Activated T-cell treated with anti-CD3 and anti-CD28 coated beads, Interleukin-2, amount 50 U/mL, for 4 hours (primary cell): ENCODE measurements around the gene ZNF397. TPM values are rescaled to one million over a fixed set of nuclear protein-coding genes. Genes with fewer than 3 reads are reported as not detected.
A peak's percentile ranks its signal among the peaks of the same experiment; 100 is the strongest.

Experiments
- ATAC-seq, 2 donors: fragments of 200-7000 bp; cut with Tn5 transposase; one replicate each; pipeline ENCODE4 v1.10.0; 2021
- DNase-seq: peaks from one replicate; pipeline ENCODE4 v3.0.0-alpha.2; 2020
- H3K27me3 Mint-ChIP-seq: one replicate; pipeline ENCODE4 v1.8.0; 2021; ENCODE audit warnings: low read depth, mixed read lengths
- H3K36me3 Mint-ChIP-seq: one replicate; pipeline ENCODE4 v1.8.0; 2022; ENCODE audit warnings: mixed read lengths; ENCODE audit not compliant: insufficient read depth
- H3K4me1 Mint-ChIP-seq: one replicate; pipeline ENCODE4 v1.8.0; 2021; ENCODE audit warnings: low read depth, mixed read lengths
- H3K4me3 Mint-ChIP-seq: one replicate; pipeline ENCODE4 v1.8.0; 2021; ENCODE audit warnings: mild to moderate bottlenecking, moderate library complexity, mixed read lengths
- H3K9me3 Mint-ChIP-seq: one replicate; pipeline ENCODE4 v1.8.0; 2021; ENCODE audit warnings: mixed read lengths
- total RNA-seq, 3 donors: library from RNA; stranded (reverse); gene quantifications; one replicate each; pipeline ENCODE4 v1.2.1, GENCODE V29; 2021

The ZNF397 gene
- total RNA-seq, 3 donors from 2014 or later, result 14.3 to 14.9 (median 14.8) TPM

DNA sequence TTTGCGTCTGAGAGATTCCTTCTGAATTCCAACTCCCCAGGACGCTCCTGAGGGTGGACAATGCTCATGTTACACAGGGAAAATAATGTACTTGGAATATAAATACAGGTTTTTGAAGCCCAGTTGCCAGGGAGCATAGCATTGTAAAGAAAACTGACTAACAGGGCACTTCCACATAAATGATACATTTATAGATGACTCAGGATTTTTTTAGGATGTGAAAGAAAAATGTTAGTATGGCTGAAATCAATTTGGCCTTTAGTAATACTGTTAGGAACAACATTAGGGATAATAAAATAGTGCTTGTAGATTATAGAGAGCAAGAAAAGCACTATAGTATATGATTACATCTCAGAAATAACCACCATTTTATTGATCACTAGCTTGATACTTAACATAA is 23.6 kb downstream of the ZNF397 start:
- Mint-ChIP-seq H3K4me3 (no peak overlapping the region), H3K27me3 (no peaks in the 10 kb centered on the region), H3K4me1 (peaks cover 27% of the 10 kb centered on the region), H3K36me3 (peaks cover 23% of the 10 kb centered on the region), H3K9me3 (peaks cover 6% of the 10 kb centered on the region)
- no peak for ATAC-seq
- DNase-seq, result no peak

DNA sequence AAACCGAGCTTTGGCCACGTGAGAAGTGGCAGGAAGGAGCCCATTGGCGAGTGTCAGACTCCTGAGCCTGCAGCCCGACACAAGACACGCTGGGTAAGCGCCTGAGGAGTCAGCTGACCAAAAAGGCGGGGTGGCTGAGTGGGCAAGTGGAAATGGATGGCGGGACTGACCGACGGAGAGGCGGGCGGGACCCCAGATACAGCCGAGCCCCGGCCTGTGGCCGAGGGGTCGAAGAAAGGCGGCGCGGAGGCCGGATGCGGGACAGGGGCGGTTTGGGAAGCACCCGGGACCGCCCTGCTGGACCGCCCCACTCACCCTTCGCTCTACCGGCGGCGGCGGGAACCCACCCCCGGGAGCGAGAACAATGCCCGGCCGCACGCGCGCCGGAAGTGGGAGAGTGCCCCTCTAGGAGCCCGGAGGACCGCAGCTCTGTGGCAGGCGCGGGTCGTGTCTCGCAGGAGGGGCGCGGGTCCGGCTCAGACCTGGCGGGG is 26.4 kb downstream of the ZNF397 start:
- Mint-ChIP-seq H3K4me1 (peaks cover 27% of the 10 kb centered on the region), H3K36me3 (peaks cover 12% of the 10 kb centered on the region), H3K9me3 (peaks cover 6% of the 10 kb centered on the region), H3K4me3 (peak overlapping the region; percentile 86), H3K27me3 (no peaks in the 10 kb centered on the region)
- DNase-seq (peak; percentile 70), ATAC-seq (peak; percentile 90 to 91)

DNA sequence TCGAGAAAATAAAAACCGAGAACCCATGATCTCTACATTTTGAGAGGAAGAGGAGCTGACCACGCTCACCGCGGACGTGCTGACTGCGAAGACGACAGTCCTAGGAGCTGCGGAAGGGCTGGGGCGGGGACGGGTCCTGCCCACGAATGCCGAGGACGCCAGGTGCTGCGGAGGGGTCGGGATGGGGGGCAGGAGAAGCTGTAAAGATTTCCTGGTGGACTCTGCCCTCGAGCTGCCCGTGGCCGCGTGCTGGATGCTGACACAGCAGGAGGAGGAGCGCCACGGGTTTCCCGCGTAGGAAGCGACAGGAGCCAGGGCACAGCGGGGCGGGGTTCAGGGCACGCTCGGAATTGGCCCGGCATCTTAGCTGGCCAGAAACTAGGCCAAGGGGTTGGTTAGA is 27.0 kb downstream of the ZNF397 start:
- peak; percentile 15 for DNase-seq
- Mint-ChIP-seq H3K4me1 (peaks cover 27% of the 10 kb centered on the region), H3K36me3 (peaks cover 7% of the 10 kb centered on the region), H3K9me3 (peaks cover 6% of the 10 kb centered on the region), H3K27me3 (no peaks in the 10 kb centered on the region), H3K4me3 (peak overlapping the region; percentile 86)
- ATAC-seq, result no peak

DNA sequence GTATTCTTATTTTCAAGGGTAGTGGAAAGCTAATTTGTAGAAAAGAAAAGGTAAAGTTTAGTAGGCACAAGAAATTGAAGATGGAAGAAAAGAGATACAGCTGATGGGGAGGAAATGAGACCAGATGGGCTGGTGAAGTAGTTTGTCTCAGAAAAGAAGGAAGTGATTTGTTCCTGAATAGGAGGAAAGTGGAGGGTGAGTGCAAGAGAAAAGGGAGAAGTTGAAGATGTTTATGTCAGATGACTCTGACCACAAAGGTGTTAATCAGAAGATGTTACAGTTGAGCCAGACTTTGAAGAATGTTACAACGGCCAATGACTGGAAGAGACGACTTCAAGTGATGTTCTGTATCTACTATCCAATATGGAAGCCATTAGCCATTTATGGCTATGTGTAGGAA is 28.0 kb downstream of the ZNF397 start:
- no peaks in the 10 kb centered on the region for H3K27me3 Mint-ChIP-seq
- peak overlapping the region; percentile 86 for H3K4me3 Mint-ChIP-seq
- DNase-seq, result no peak

DNA sequence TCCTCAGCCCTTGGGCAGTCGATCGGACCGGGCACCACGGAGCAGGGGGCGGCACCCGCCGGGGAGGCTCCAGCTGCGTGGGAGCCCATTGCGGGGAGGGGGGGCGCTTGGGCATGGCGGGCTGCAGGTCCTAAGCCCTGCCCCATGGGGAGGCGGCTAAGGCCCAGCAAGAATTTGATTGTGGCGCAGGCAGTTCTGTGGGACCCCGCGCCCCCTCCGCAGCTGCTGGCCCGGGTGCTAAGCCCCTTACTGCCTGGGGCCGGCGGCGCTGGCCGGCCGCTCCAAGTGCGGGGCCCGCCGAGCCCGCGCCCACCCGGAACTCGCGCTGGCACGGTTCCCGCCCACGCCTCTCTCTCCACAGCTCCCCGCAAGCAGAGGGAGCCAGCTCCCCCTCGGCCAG is 30.8 kb downstream of the ZNF397 start:
- Mint-ChIP-seq H3K4me3 (no peak overlapping the region), H3K27me3 (no peaks in the 10 kb centered on the region), H3K4me1 (peaks cover 17% of the 10 kb centered on the region), H3K9me3 (peaks cover 6% of the 10 kb centered on the region), H3K36me3 (peaks cover 3% of the 10 kb centered on the region)
- DNase-seq, result no peak
- ATAC-seq, result no peak

More for the DNA sequence above, 28.0 kb downstream of the ZNF397 start:
- peaks cover 6% of the 10 kb centered on the region for H3K36me3 Mint-ChIP-seq
- H3K4me1 Mint-ChIP-seq, result peaks cover 27% of the 10 kb centered on the region
- ATAC-seq, result no peak
- H3K9me3 Mint-ChIP-seq, result peaks cover 6% of the 10 kb centered on the region

DNA sequence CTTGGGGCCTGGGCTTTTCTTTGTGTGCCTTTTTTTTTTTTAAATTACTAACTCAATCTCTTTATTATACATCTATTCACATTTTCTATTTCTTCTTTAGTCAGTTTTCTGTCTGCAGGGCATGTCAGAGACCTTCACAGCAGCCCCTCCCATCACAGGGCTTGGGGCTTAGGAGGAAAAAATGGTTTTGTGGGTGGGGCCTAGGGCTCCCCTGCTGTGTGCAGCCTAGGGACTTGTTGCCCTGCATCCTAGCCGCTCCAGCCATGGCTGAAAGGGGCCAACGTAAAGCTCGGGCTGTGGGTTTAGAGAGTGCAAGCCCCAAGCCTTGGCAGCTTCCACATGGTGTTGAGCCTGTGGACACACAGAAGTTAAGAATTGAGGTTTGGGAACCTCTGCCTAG is 35.4 kb downstream of the ZNF397 start:
- no peak for ATAC-seq
- peaks cover 6% of the 10 kb centered on the region for H3K36me3 Mint-ChIP-seq

DNA sequence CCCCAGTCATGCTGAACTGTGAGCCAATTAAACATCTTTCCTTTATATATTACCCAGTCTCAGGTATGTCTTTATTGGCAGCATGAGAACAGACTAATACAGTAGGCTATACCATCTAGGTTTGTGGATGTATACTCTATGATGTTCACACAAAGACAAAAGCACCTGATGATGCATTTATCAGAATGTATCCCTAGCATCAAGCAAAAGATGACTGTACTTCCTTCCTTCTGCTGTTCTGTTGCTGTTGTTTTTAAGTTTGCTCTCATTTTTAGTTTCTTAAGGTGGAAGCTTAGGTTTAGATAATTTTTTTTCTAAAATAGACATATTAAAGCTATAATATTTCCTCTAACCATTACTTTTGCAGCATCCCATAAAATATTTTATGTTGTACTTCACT is 36.8 kb downstream of the ZNF397 start:
- peaks cover 8% of the 10 kb centered on the region for H3K4me1 Mint-ChIP-seq
- H3K9me3 Mint-ChIP-seq, result peaks cover 5% of the 10 kb centered on the region
- no peak overlapping the region for H3K4me3 Mint-ChIP-seq
- ATAC-seq (peak in 1 of 2 donors; percentile 52), DNase-seq (no peak)
- no peaks in the 10 kb centered on the region for H3K27me3 Mint-ChIP-seq
- H3K36me3 Mint-ChIP-seq, result peaks cover 8% of the 10 kb centered on the region

More for the DNA sequence above, 35.4 kb downstream of the ZNF397 start:
- no peak overlapping the region for H3K4me3 Mint-ChIP-seq
- H3K27me3 Mint-ChIP-seq, result no peaks in the 10 kb centered on the region
- H3K9me3 Mint-ChIP-seq, result peaks cover 5% of the 10 kb centered on the region
- H3K4me1 Mint-ChIP-seq, result peaks cover 8% of the 10 kb centered on the region
- DNase-seq, result no peak

DNA sequence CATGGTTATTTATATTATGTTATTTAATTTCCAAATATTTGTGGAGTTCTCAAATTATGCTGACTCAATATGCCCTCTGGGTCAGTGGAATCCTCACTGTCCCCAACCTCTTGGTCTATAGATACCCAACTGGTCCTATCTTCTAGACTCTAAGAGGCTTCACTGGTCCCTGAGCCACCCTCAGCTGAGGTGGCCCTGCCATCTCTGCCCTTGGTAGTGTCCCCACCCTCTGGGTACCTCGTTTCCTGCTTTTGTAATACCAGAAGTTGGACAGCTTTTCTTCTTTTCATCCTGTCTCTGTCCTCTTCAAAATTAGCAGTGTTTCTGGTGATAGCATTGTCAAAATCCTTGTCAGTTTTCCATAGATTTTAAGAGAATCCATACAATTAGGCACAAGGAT is 37.3 kb downstream of the ZNF397 start:
- ATAC-seq, result no peak
- no peak for DNase-seq
- no peak overlapping the region for H3K4me3 Mint-ChIP-seq
- peaks cover 5% of the 10 kb centered on the region for H3K9me3 Mint-ChIP-seq
- peaks cover 11% of the 10 kb centered on the region for H3K36me3 Mint-ChIP-seq
- H3K4me1 Mint-ChIP-seq, result peaks cover 8% of the 10 kb centered on the region
- H3K27me3 Mint-ChIP-seq, result no peaks in the 10 kb centered on the region

DNA sequence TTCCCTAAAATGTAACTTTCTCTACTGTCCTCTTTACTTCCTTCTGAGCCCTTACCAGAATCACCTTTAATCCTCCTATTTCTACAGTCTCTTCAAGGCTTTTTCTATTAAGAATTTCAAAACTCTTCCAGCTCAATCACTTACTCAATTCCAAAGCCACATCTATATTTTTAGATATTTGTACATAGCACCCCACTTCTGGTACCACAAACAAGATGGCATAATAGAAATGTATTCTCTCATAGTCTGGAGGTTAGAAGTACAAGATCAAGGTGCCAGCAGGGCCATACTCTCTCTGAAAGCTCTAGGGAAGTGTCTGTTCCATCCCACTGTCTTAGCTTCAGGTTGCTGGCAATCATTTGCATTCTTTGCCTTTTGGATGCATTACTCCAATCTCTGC is 38.1 kb downstream of the ZNF397 start:
- Mint-ChIP-seq H3K4me1 (peaks cover 8% of the 10 kb centered on the region), H3K27me3 (no peaks in the 10 kb centered on the region), H3K36me3 (peaks cover 13% of the 10 kb centered on the region), H3K4me3 (no peak overlapping the region), H3K9me3 (peaks cover 5% of the 10 kb centered on the region)
- no peak for DNase-seq
- ATAC-seq, result no peak

DNA sequence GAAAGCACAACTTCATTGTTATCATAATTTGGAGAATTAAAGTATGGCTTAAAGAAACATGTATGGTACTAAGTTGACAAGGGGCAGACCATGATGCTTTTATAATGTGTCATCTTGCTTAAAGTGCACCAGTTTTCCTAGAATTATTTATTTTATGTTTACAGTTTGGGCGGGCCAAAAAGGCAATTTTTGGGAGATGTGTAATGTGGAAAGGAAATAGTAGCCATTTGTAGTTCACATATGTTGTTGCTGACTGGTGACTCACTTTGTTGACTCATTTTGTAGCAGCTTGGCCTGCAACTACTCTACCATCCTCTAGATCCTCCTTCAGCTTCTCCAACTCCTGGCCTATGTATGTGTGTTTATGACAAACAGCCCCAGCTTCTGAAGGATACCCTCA is 41.5 kb downstream of the ZNF397 start:
- Mint-ChIP-seq H3K9me3 (peaks cover 5% of the 10 kb centered on the region), H3K4me3 (no peak overlapping the region), H3K36me3 (peaks cover 13% of the 10 kb centered on the region), H3K4me1 (peaks cover 8% of the 10 kb centered on the region), H3K27me3 (no peaks in the 10 kb centered on the region)
- ATAC-seq (no peak), DNase-seq (no peak)

DNA sequence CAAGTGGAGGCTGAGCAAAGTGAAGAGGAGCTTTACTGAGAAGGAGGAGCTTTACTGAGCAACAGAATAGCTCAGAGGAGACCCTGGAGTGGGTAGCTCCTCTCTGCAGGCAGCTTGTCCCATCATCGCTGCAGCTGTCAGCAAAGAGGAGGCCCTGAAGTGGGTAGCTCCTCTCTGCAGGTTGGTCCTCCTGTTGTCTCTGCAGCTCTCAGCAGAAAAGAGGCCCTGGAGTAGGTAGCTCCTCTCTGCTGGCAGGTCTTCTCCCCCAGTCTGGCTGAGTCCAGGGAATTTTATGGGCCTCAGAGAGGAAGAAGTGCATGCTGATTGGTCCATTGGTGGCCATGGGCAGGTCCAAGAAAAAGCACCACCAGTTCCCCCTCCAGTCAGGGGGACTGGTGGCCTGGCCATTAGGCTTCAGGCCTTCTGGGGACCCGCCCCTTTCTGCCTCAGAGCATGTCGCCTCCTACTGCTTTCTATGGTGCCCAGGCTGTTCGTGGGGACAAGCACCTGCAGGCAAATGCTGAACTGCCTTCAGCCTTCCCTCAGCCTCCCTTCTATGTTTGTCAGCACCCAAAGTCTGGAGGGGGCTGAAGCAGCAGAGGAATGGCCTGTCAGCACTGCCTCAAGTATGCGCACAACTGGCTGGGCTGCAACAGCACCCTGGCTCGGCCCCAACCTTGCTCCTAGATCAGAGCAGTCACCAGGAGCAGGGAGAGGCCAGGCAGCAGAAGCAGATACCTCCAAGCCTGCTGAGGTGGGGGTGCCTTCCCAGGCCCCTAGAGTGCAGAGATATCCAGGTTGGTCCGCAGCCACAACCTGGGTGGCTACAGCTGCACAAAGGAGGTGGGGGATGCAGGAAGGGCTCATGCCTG is 43.3 kb downstream of the ZNF397 start:
- ATAC-seq (no peak), DNase-seq (no peak)
- peaks cover 12% of the 10 kb centered on the region for H3K4me1 Mint-ChIP-seq
- no peak overlapping the region for H3K4me3 Mint-ChIP-seq
- H3K27me3 Mint-ChIP-seq, result no peaks in the 10 kb centered on the region
- peaks cover 3% of the 10 kb centered on the region for H3K9me3 Mint-ChIP-seq
- H3K36me3 Mint-ChIP-seq, result peaks cover 11% of the 10 kb centered on the region

DNA sequence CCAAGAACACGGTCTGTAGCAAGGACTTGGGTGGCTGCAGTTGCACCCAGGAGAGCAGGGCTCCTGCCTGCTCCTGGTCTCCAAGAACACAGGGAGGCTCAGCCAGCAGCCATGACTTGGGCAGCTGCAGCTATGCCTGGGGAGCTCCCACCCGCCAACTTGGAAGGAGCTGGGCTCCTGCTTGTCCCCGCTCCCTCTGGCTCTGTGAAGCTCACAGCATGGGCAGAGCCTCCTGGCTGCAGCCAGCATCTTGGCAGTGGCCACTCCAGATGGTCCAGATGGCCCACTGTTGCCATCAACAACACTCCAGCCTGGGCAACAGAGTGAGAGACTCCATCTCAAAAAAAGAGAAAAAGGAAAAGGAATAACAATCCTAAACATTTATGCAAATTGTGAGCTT is 44.0 kb downstream of the ZNF397 start:
- H3K4me3 Mint-ChIP-seq, result no peak overlapping the region
- ATAC-seq (no peak), DNase-seq (no peak)
- H3K27me3 Mint-ChIP-seq, result no peaks in the 10 kb centered on the region
- peaks cover 19% of the 10 kb centered on the region for H3K4me1 Mint-ChIP-seq
- no peaks in the 10 kb centered on the region for H3K9me3 Mint-ChIP-seq
- H3K36me3 Mint-ChIP-seq, result peaks cover 9% of the 10 kb centered on the region

DNA sequence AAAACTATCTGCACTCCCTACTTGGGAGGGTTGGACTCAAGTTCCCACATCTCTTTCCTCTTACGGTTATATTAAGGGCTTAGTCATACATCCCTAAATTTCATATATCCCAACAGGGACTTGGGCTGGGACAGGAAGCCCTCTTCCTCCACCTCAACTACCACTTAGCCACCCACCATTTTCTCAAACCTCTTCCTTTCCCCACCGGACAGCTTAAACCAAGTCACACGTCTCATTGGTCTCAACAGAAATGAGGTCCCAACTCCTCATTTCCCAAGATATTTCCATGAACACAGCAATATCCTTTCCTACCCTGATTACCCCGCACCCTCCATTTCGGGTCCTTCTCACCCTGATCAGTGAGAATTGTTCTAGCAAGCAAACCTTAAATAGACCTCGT is 48.5 kb downstream of the ZNF397 start:
- peaks cover 48% of the 10 kb centered on the region for H3K4me1 Mint-ChIP-seq

DNA sequence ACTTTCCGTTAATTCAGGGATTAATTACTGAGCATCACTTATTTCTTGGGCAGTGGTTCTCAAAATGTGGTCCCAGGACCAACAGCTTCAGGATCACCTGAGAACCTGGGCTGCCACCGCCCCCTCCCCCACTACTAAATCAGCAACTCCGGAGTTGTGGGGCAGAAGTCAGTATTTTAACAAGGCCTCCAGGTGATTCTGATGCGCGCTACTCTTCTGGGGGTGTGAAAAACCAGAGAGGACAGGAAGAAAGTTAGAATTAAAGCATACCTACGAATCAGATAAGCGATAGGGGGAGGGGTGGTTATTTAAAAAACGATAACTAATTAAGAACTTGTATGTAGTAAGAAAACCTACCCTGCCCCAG is 48.9 kb downstream of the ZNF397 start:
- peak overlapping the region; percentile 99 for H3K4me3 Mint-ChIP-seq
- no peaks in the 10 kb centered on the region for H3K9me3 Mint-ChIP-seq
- H3K36me3 Mint-ChIP-seq, result peaks cover 21% of the 10 kb centered on the region
- DNase-seq (no peak), ATAC-seq (peak; percentile 19 to 37)
- H3K27me3 Mint-ChIP-seq, result no peaks in the 10 kb centered on the region
- H3K4me1 Mint-ChIP-seq, result peaks cover 51% of the 10 kb centered on the region

More for the DNA sequence above, 48.5 kb downstream of the ZNF397 start:
- no peaks in the 10 kb centered on the region for H3K9me3 Mint-ChIP-seq
- H3K4me3 Mint-ChIP-seq, result peak overlapping the region; percentile 99
- H3K27me3 Mint-ChIP-seq, result no peaks in the 10 kb centered on the region
- H3K36me3 Mint-ChIP-seq, result peaks cover 18% of the 10 kb centered on the region
- DNase-seq (no peak), ATAC-seq (no peak)

DNA sequence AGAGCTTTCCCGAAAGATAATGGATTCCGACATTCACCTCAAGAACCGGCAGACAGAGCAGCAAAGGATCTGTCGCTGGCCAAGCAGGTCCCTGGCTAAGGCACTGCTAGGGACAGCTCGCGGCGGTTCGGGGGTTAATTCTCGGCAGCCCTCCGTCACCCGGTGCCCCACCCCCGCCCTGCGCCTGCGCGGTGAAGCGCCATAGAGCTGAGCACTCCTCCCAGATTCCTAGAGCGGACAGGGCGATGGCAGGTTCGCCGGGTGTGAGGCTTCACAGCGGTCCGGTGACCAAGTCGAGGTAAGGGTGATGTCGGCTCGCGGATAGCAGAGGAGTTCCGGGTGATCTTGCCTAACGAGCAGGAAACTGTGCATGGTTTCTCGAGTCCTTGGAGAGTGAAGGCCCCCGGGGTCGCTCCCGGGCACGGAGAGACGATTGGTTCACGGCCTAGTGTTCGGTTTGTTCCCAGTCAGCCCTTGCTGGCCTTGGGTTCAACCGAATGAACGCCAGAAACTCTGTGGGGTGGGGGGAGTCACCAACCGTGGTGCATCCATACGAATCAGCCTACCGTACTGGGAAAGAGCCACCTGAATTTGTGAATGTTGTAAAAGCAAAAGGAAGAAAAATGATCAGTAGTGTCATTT is 49.4 kb downstream of the ZNF397 start, which contains the start of gene ZSCAN30:
TSS of gene ZSCAN30 (minus strand) at position 136 of the 642 bp plus-strand sequence. CDS start 25,877 bp downstream, outside the sequence.
- ATAC-seq (peak; percentile 96 to 98), DNase-seq (peak; percentile 95)
- Mint-ChIP-seq H3K4me1 (peaks cover 55% of the 10 kb centered on the region), H3K4me3 (peak within 1 kb of the TSS; percentile 99), H3K27me3 (no peaks in the 10 kb centered on the region), H3K9me3 (peaks cover 4% of the 10 kb centered on the region), H3K36me3 (peaks cover 26% of the 10 kb centered on the region)
